B cell (primary cell): ENCODE data around the gene TBX2. TPM values are rescaled to one million over a fixed set of nuclear protein-coding genes. Genes with fewer than 3 reads are reported as not detected.

Source experiments
- ATAC-seq: fragments of 200-7000 bp; cut with Tn5 transposase; one replicate; pipeline ENCODE4 v1.10.0; 2021; ENCODE audit warnings: low read depth, mild to moderate bottlenecking, moderate number of reproducible peaks, moderate library complexity
- CTCF ChIA-PET: fragments of 350-600 bp; sonication (Branson Sonifier 250); formaldehyde crosslinking; loops from one replicate; lab custom pipeline; 2021; ENCODE audit warnings: antibody characterized with exemption, inconsistent platforms; lab: Charles Lee
- POLR2A ChIA-PET: fragments of 350-600 bp; sonication (Branson Sonifier 250); formaldehyde crosslinking; loops from one replicate; lab custom pipeline; 2021; ENCODE audit warnings: antibody characterized with exemption; lab: Charles Lee
- DNase-seq: peaks from one replicate; pipeline ENCODE4 v3.0.0; 2013
- H2AFZ ChIP-seq: 2 replicates; pipeline ENCODE4 v1.6.1; 2012; ENCODE audit warnings: mild to moderate bottlenecking, low read depth, low read length; ENCODE audit not compliant: insufficient read depth, poor library complexity, severe bottlenecking
- H3K27ac ChIP-seq, 2 donors: 1 replicate in 1 of 2; 2 replicates in 1 of 2; pipeline ENCODE4 v1.5.1; 2012 to 2013; ENCODE audit warnings: low read length in 2 of 2, mild to moderate bottlenecking in 2 of 2, moderate library complexity in 1 of 2
- H3K27me3 ChIP-seq, 4 experiments: fragments of 200-600 bp in 1 of 4; sonication (generic) in 1 of 4; replicated peaks in 1 of 4; 1 replicate in 2 of 4; 2 replicates in 2 of 4; pipeline versions ENCODE4 v1.6.1 to v1.7.0; 2013 to 2016; ENCODE audit warnings: low read length in 3 of 4, mild to moderate bottlenecking in 2 of 4, mixed read lengths in 1 of 4, moderate library complexity in 1 of 4; ENCODE audit not compliant: insufficient read depth in 4 of 4, control insufficient read depth in 3 of 4; ENCODE audit errors: control extremely low read depth in 1 of 4
- H3K36me3 ChIP-seq, 2 experiments: replicated peaks in 1 of 2; 1 replicate in 1 of 2; 2 replicates in 1 of 2; pipeline versions ENCODE4 v1.6.1 to v1.7.1; 2013; ENCODE audit warnings: low read length in 1 of 2; ENCODE audit not compliant: insufficient read depth in 2 of 2, control insufficient read depth in 1 of 2; ENCODE audit errors: control extremely low read depth in 1 of 2, extremely low read depth in 1 of 2
- H3K4me1 ChIP-seq, 2 donors: fragments of 200-600 bp in 1 of 2; sonication (generic) in 1 of 2; 1 replicate in 1 of 2; 2 replicates in 1 of 2; pipeline versions ENCODE4 v1.5.1 to v1.6.1; 2013 to 2017; ENCODE audit warnings: low read length in 2 of 2; ENCODE audit not compliant: control insufficient read depth in 2 of 2, insufficient read depth in 2 of 2
- H3K4me2 ChIP-seq: replicated peaks from 2 replicates; pipeline ENCODE3; 2012; ENCODE audit warnings: mild to moderate bottlenecking, low read depth, low read length; ENCODE audit not compliant: poor library complexity, severe bottlenecking
- H3K4me3 ChIP-seq, 5 experiments: fragments of 200-600 bp in 1 of 5; sonication (generic) in 1 of 5; 1 replicate in 3 of 5; 2 replicates in 2 of 5; pipeline versions ENCODE4 v1.5.1 to v1.7.0; 2011 to 2016; ENCODE audit warnings: low read length in 4 of 5, mild to moderate bottlenecking in 4 of 5, low read depth in 2 of 5, control low read depth in 1 of 5, moderate library complexity in 1 of 5; ENCODE audit not compliant: insufficient read depth in 1 of 5; ENCODE audit errors: control extremely low read depth in 1 of 5, extremely low read depth in 1 of 5
- H3K79me2 ChIP-seq: fragments of 200-600 bp; sonication (generic); one replicate; pipeline ENCODE4 v1.6.0; 2016; ENCODE audit warnings: low read length; ENCODE audit not compliant: control insufficient read depth, insufficient read depth
- H3K9ac ChIP-seq: fragments of 200-600 bp; sonication (generic); 2 replicates; pipeline ENCODE4 v1.6.1; 2017; ENCODE audit warnings: mild to moderate bottlenecking, low read length, moderate library complexity
- H3K9me3 ChIP-seq, 3 donors: one replicate each; pipeline versions ENCODE4 v1.6.1 to v1.7.1; 2013; ENCODE audit warnings: low read length in 2 of 3; ENCODE audit not compliant: control insufficient read depth in 2 of 3, insufficient read depth in 1 of 3; ENCODE audit errors: control extremely low read depth in 1 of 3
- H4K20me1 ChIP-seq: 2 replicates; pipeline ENCODE4 v1.6.0; 2012; ENCODE audit warnings: mild to moderate bottlenecking, low read length; ENCODE audit not compliant: insufficient read depth, control insufficient read depth, poor library complexity, severe bottlenecking
- H3K27ac Mint-ChIP-seq: one replicate; pipeline ENCODE4 v1.8.0; 2021; ENCODE audit warnings: mixed read lengths
- H3K27me3 Mint-ChIP-seq: one replicate; pipeline ENCODE4 v1.8.0; 2021; ENCODE audit warnings: mixed read lengths
- H3K4me1 Mint-ChIP-seq: one replicate; pipeline ENCODE4 v1.8.0; 2021; ENCODE audit warnings: mixed read lengths
- H3K4me3 Mint-ChIP-seq: one replicate; pipeline ENCODE4 v1.8.0; 2021; ENCODE audit warnings: mixed read lengths
- H3K9me3 Mint-ChIP-seq: one replicate; pipeline ENCODE4 v1.8.0; 2022; ENCODE audit warnings: mixed read lengths; ENCODE audit not compliant: insufficient read depth
- EZH2 ChIP-seq: IDR thresholded peaks from 2 replicates; pipeline ENCODE4 v1.6.1; 2012; ENCODE audit warnings: borderline replicate concordance, low read depth, mild to moderate bottlenecking, moderate library complexity, low read length; ENCODE audit not compliant: insufficient read depth, poor library complexity, severe bottlenecking
- WGBS: methylation state at CpG from one replicate; pipeline ENCODE4 v1.1.5; 2013; ENCODE audit warnings: missing lambda C conversion rate; ENCODE audit not compliant: insufficient coverage; 5-methylcytosine and 5-hydroxymethylcytosine counted together
- intact Hi-C: fragments of 100-400 bp; cut with micrococcal nuclease; formaldehyde crosslinking; loops from one replicate; pipeline ENCODE4 v1.10.0; 2022
- polyA plus RNA-seq: library from polyadenylated mRNA; depleted of rRNA; stranded (reverse); fragments of >200 nt; gene quantifications from 2 replicates; pipeline ENCODE4 v1.2.3, GENCODE V29; 2012
- total RNA-seq, 2 donors: library from RNA; stranded (reverse); fragments of 120-200 nt in 1 of 2; gene quantifications; 1 replicate in 1 of 2; 2 replicates in 1 of 2; pipeline versions ENCODE4 v1.2.3 to v1.2.4, GENCODE V29; 2013 to 2022
- TF ChIP-seq, protein P1 (sequence below): fragments of 200-600 bp; IDR thresholded peaks from one replicate; pipeline ENCODE4 v1.8.0; 2022; ENCODE audit warnings: antibody characterized with exemption, mild to moderate bottlenecking

TBX2 gene
- total and polyA plus RNA-seq, 2 donors (not counting 1 experiment from before 2014, with no cell fraction given): not detected

DNA sequence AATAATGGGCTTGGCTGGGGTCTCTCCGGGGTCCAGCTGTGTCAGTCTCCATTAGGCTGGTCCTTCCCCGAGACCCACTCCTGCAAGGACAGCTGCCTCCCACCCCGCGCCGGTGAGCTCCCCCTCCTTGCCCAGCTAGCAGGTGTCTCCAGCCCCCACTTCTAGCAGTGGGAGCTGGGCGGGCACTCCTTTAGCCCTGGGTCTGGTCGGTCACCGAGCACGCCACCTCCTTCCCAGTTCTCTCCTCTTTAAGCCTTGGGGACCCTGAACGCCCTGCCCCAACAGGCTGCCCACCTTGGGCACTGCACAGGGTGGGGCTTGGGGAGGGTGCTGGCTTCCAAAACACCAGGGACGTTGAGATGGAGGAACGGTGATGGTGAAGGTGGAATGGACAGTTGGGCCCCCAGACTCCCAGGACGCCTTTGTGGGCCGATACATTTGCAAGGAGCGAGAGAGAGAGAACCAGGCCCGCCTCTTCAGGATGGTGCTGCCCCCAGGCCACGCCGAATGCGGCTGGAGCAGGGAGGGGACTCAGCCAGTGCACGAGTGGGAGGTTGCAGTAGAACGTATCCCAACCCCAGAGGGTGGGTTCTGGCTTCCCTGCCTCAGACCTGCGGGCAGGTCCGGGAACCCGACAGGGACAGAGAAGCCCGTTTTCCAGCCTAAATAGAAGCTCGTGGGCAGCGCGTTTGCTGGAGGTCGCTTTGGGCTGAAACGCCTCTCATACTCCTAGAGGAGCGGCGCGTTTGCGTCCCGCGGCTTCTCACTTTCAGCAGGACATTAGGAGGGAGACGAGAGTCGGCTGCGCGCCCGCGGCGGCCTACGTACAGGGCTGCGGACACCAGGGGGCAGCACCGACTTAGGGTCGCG, 10.7 kb downstream of the TBX2 start:
- H3K4me1 Mint-ChIP-seq: peaks cover 36% of the 10 kb centered on the region
- WGBS: 10% methylated on average over 45 of the region's 48 CpGs
- peak overlapping the region; percentile 78 for H3K4me3 Mint-ChIP-seq
- Histone ChIP-seq H3K4me3 (peak overlapping the region in 4 of 5 experiments; percentile 10 to 69 (median 60)), H3K9ac (peak overlapping the region; percentile 44), H3K79me2 (no peaks in the 10 kb centered on the region), H2AFZ (peak overlapping the region; percentile 91), H3K4me1 (peaks cover 51 to 57% of the 10 kb centered on the region in 2 donors), H4K20me1 (peaks cover 14% of the 10 kb centered on the region), H3K4me2 (peak overlapping the region; percentile 100), H3K36me3 (no peaks in the 10 kb centered on the region), H3K27ac (no peak overlapping the region), H3K9me3 (peaks cover 0 to 54% (median 0%) of the 10 kb centered on the region in 3 donors), H3K27me3 (peaks cover 0 to 78% (median 55%) of the 10 kb centered on the region in 4 experiments)
- peak; percentile 47 for TF ChIP-seq EZH2
- TF ChIP-seq, protein P1, sequence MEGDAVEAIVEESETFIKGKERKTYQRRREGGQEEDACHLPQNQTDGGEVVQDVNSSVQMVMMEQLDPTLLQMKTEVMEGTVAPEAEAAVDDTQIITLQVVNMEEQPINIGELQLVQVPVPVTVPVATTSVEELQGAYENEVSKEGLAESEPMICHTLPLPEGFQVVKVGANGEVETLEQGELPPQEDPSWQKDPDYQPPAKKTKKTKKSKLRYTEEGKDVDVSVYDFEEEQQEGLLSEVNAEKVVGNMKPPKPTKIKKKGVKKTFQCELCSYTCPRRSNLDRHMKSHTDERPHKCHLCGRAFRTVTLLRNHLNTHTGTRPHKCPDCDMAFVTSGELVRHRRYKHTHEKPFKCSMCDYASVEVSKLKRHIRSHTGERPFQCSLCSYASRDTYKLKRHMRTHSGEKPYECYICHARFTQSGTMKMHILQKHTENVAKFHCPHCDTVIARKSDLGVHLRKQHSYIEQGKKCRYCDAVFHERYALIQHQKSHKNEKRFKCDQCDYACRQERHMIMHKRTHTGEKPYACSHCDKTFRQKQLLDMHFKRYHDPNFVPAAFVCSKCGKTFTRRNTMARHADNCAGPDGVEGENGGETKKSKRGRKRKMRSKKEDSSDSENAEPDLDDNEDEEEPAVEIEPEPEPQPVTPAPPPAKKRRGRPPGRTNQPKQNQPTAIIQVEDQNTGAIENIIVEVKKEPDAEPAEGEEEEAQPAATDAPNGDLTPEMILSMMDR: peak; percentile 52
- H3K27me3 Mint-ChIP-seq: peaks cover 45% of the 10 kb centered on the region
- peak overlapping the region; percentile 67 for H3K27ac Mint-ChIP-seq
- ATAC-seq: peak; percentile 44
- CTCF ChIA-PET: interaction anchor here (1.1 kb wide), 1 partner anchor 690 kb away, joined by 3 read pairs; no protein-coding TSS in a partner anchor
- intact Hi-C loops: loop anchor here (5.0 to 10.0 kb wide), 3 partner anchors 227 to 704 kb away; no protein-coding TSS in a partner anchor
- POLR2A ChIA-PET: no interaction called here
- DNase-seq: peak; percentile 83
- no peaks in the 10 kb centered on the region for H3K9me3 Mint-ChIP-seq

DNA sequence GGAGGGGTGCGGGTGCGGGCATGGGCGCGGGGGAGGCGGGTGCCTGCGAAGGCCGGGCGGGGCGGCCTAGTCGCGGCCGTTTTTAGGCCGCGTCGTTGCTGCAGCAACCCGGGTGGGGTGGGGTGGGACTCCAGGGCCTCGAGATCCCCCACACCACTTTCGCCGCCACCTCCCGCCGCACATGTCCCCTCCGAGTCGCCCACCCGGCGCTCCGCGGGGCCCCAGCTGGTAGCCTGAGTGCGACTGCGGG, 11.3 kb downstream of the TBX2 start:
- Histone ChIP-seq H3K9me3 (peaks cover 0 to 49% (median 0%) of the 10 kb centered on the region in 3 donors), H3K27ac (no peak overlapping the region), H4K20me1 (peaks cover 14% of the 10 kb centered on the region), H3K27me3 (peaks cover 0 to 73% (median 50%) of the 10 kb centered on the region in 4 experiments), H3K79me2 (no peaks in the 10 kb centered on the region), H3K4me3 (peak overlapping the region in 4 of 5 experiments; percentile 58 to 69 (median 62)), H3K4me1 (peaks cover 50 to 51% of the 10 kb centered on the region in 2 donors), H3K36me3 (no peaks in the 10 kb centered on the region), H3K9ac (peak overlapping the region; percentile 60), H2AFZ (peak overlapping the region; percentile 91), H3K4me2 (peak overlapping the region; percentile 100)
- no peak for DNase-seq
- no peak for ATAC-seq
- 7% methylated on average over 28 of the region's 29 CpGs for WGBS
- intact Hi-C loops: loop anchor here (5.0 to 10.0 kb wide), 3 partner anchors 226 to 704 kb away; no protein-coding TSS in a partner anchor
- no peaks in the 10 kb centered on the region for H3K9me3 Mint-ChIP-seq
- H3K4me1 Mint-ChIP-seq: peaks cover 36% of the 10 kb centered on the region
- ChIA-PET CTCF (interaction anchor here (1.1 kb wide), 1 partner anchor 690 kb away, joined by 3 read pairs; no protein-coding TSS in a partner anchor), POLR2A (no interaction called here)
- TF ChIP-seq, protein P1: peak; percentile 34
- TF ChIP-seq EZH2: no peak
- peak overlapping the region; percentile 86 for H3K4me3 Mint-ChIP-seq
- H3K27ac Mint-ChIP-seq: no peak overlapping the region
- H3K27me3 Mint-ChIP-seq: peaks cover 44% of the 10 kb centered on the region
